ENCODE data around the gene ZMIZ1. TPM values are rescaled to one million over a fixed set of nuclear protein-coding genes. Genes with fewer than 3 reads are reported as not detected.

The ZMIZ1 gene
- total and polyA plus RNA-seq, 2 donors (not counting 1 experiment from before 2014, with no cell fraction given): 6.3 to 30.6 TPM

GRCh38 chr10:79054203-79055099 is 14.3 kb upstream of the ZMIZ1 start:
- no peak overlapping the region for H3K27ac ChIP-seq (ENCODE audit: insufficient read depth, low read length)
- no peak overlapping the region for H3K4me3 ChIP-seq (replicated peaks in 1 of 4; ENCODE audit: control extremely low read depth in 1 of 4, insufficient read depth in 1 of 4, low read depth in 3 of 4, low read length in 4 of 4)
- H2AFZ ChIP-seq (ENCODE audit: low read length): no peak overlapping the region

GRCh38 chr10:79055100-79055782 is 13.5 kb upstream of the ZMIZ1 start:
- Histone ChIP-seq H2AFZ (ENCODE audit: low read length) (no peak overlapping the region), H3K27me3 (ENCODE audit: control insufficient read depth, insufficient read depth, low read length) (peaks cover 1% of the 10 kb centered on the region), H4K20me1 (ENCODE audit: control insufficient read depth, extremely low read depth, insufficient read depth, low read length) (no peaks in the 10 kb centered on the region)

More at GRCh38 chr10:79054203-79055099, 14.3 kb upstream of the ZMIZ1 start:
- H3K9ac ChIP-seq (ENCODE audit: insufficient read depth, low read length): no peak overlapping the region
- no peaks in the 10 kb centered on the region for H3K4me1 ChIP-seq (ENCODE audit: control insufficient read depth, extremely low read depth, insufficient read depth, low read length)
- no peak for DNase-seq (ENCODE audit: low read depth in 2 of 2)
- H4K20me1 ChIP-seq (ENCODE audit: control insufficient read depth, extremely low read depth, insufficient read depth, low read length): no peaks in the 10 kb centered on the region
- H3K36me3 ChIP-seq (ENCODE audit: control insufficient read depth, insufficient read depth, low read length): no peaks in the 10 kb centered on the region
- no peaks in the 10 kb centered on the region for H3K79me2 ChIP-seq (ENCODE audit: control insufficient read depth, insufficient read depth, low read length)
- H3K9me3 ChIP-seq (ENCODE audit: control insufficient read depth, insufficient read depth, low read depth, low read length): no peaks in the 10 kb centered on the region
- TF ChIP-seq EZH2 (IDR thresholded peaks at IDR 0.05; ENCODE audit: low read length, missing control alignments) (no peak), CTCF (conservative IDR thresholded peaks at IDR 0.05 in 1 of 2, IDR thresholded peaks at IDR 0.05 in 1 of 2; ENCODE audit: low read depth in 1 of 2, low read length in 2 of 2) (no peak)
- H3K27me3 ChIP-seq (ENCODE audit: control insufficient read depth, insufficient read depth, low read length): no peaks in the 10 kb centered on the region
- no peak overlapping the region for H3K4me2 ChIP-seq (ENCODE audit: extremely low read depth, insufficient read depth, low read length)

More at GRCh38 chr10:79055100-79055782, 13.5 kb upstream of the ZMIZ1 start:
- H3K79me2 ChIP-seq (ENCODE audit: control insufficient read depth, insufficient read depth, low read length): no peaks in the 10 kb centered on the region
- no peaks in the 10 kb centered on the region for H3K9me3 ChIP-seq (ENCODE audit: control insufficient read depth, insufficient read depth, low read depth, low read length)
- TF ChIP-seq EZH2 (IDR thresholded peaks at IDR 0.05; ENCODE audit: low read length, missing control alignments) (no peak), CTCF (conservative IDR thresholded peaks at IDR 0.05 in 1 of 2, IDR thresholded peaks at IDR 0.05 in 1 of 2; ENCODE audit: low read depth in 1 of 2, low read length in 2 of 2) (no peak)
- no peak overlapping the region for H3K4me3 ChIP-seq (replicated peaks in 1 of 4; ENCODE audit: control extremely low read depth in 1 of 4, insufficient read depth in 1 of 4, low read depth in 3 of 4, low read length in 4 of 4)
- no peaks in the 10 kb centered on the region for H3K4me1 ChIP-seq (ENCODE audit: control insufficient read depth, extremely low read depth, insufficient read depth, low read length)
- H3K9ac ChIP-seq (ENCODE audit: insufficient read depth, low read length): no peak overlapping the region
- H3K27ac ChIP-seq (ENCODE audit: insufficient read depth, low read length): no peak overlapping the region
- no peaks in the 10 kb centered on the region for H3K36me3 ChIP-seq (ENCODE audit: control insufficient read depth, insufficient read depth, low read length)
- no peak overlapping the region for H3K4me2 ChIP-seq (ENCODE audit: extremely low read depth, insufficient read depth, low read length)
- DNase-seq (ENCODE audit: low read depth in 2 of 2): no peak

Measured in fibroblast of lung (primary cell).